CD1c-positive myeloid dendritic cell (primary cell): ENCODE data around the gene HLA-DPA1.

Source experiments
- DNase-seq: peaks from one replicate; pipeline ENCODE4 v3.0.0-alpha.2; 2016; ENCODE audit errors: extremely low spot score

The HLA-DPA1 gene

GRCh38 chr6:33088931-33089620, 15.6 kb upstream of the HLA-DPA1 start:
- no peak for DNase-seq

- DNase-seq: no peak
These were observed 14.9 kb upstream of the HLA-DPA1 start for GRCh38 chr6:33088258-33088930.

GRCh38 chr6:33085627-33086026, 12.2 kb upstream of the HLA-DPA1 start:
- no peak for DNase-seq

GRCh38 chr6:33082702-33083101, 9.3 kb upstream of the HLA-DPA1 start:
- peak; percentile 86 for DNase-seq

- DNase-seq: no peak
These were observed 7.8 kb upstream of the HLA-DPA1 start for GRCh38 chr6:33081098-33081824.

- peak; percentile 29 for DNase-seq
These were observed 7.0 kb upstream of the HLA-DPA1 start for GRCh38 chr6:33080127-33081089.

GRCh38 chr6:33079580-33079979, 6.1 kb upstream of the HLA-DPA1 start:
- DNase-seq: no peak

- DNase-seq: no peak
These were observed 5.6 kb upstream of the HLA-DPA1 start for GRCh38 chr6:33078919-33079521.

GRCh38 chr6:33078442-33078841, 5.0 kb upstream of the HLA-DPA1 start:
- no peak for DNase-seq

GRCh38 chr6:33077908-33078307, 4.5 kb upstream of the HLA-DPA1 start:
- peak; percentile 64 for DNase-seq

- peak; percentile 42 for DNase-seq
These were observed 3.0 kb upstream of the HLA-DPA1 start for GRCh38 chr6:33076406-33076934.

GRCh38 chr6:33075568-33076405, 2.3 kb upstream of the HLA-DPA1 start, which contains the start of gene HLA-DPB1:
HLA-DPB1 (plus strand) TSS chr6:33075990; CDS start chr6:33076042, 52 bp downstream.
- DNase-seq: peak; percentile 95

- DNase-seq: no peak
These were observed 1.7 kb upstream of the HLA-DPA1 start for GRCh38 chr6:33075208-33075567.

GRCh38 chr6:33072508-33073100, 845 bp downstream of the HLA-DPA1 start:
- no peak for DNase-seq

GRCh38 chr6:33071569-33071968, 1.9 kb downstream of the HLA-DPA1 start:
- DNase-seq: no peak

GRCh38 chr6:33070909-33071308, 2.5 kb downstream of the HLA-DPA1 start:
- DNase-seq: no peak

GRCh38 chr6:33069021-33069738, 4.3 kb downstream of the HLA-DPA1 start:
- DNase-seq: no peak

- DNase-seq: no peak
These were observed 6.4 kb downstream of the HLA-DPA1 start for GRCh38 chr6:33066917-33067521.
